ENCODE measurements around the gene MGLL.

GRCh38 chr3:127855246-127855645, 32.9 kb upstream of the MGLL start:
- no peak for TF ChIP-seq CTCF (IDR thresholded peaks at IDR 0.05; ENCODE audit: low read depth, low read length)
- TF ChIP-seq EZH2phosphoT487 (IDR thresholded peaks at IDR 0.05; ENCODE audit: low read depth) = no peak

All from OCI-LY3 (cell line).